Keratinocyte (primary cell): ENCODE results near the gene SIRT7. TPM values are rescaled to one million over a fixed set of nuclear protein-coding genes. Genes with fewer than 3 reads are reported as not detected.

Experiments
- DNase-seq: peaks from one replicate; pipeline ENCODE4 v3.0.0-alpha.2; 2011; ENCODE audit warnings: low read depth, missing footprints, low spot score
- FAIRE-seq: peaks from 2 replicates; lab custom pipeline; 2011; peaks lifted over from hg19 to GRCh38; lab: Jason Lieb, UNC
- H2AFZ ChIP-seq: 2 replicates; pipeline ENCODE4 v1.6.0; 2012; ENCODE audit warnings: low read length, control low read depth, inconsistent platforms; ENCODE audit not compliant: control insufficient read depth
- H3K27ac ChIP-seq: 2 replicates; pipeline ENCODE4 v1.5.1; 2011; ENCODE audit warnings: low read length; ENCODE audit not compliant: control insufficient read depth, insufficient read depth
- H3K27me3 ChIP-seq: 3 replicates; pipeline ENCODE4 v1.6.0; 2011; ENCODE audit warnings: low read length; ENCODE audit not compliant: control insufficient read depth, insufficient read depth; ENCODE audit errors: extremely low read depth
- H3K36me3 ChIP-seq, 2 experiments: 2 replicates in 1 of 2; 3 replicates in 1 of 2; pipeline ENCODE4 v1.5.1; 2011; ENCODE audit warnings: low read length in 2 of 2, mild to moderate bottlenecking in 1 of 2; ENCODE audit not compliant: control insufficient read depth in 2 of 2, insufficient read depth in 2 of 2; ENCODE audit errors: extremely low read depth in 1 of 2
- H3K4me1 ChIP-seq: 3 replicates; pipeline ENCODE4 v1.5.1; 2011; ENCODE audit warnings: low read length; ENCODE audit not compliant: control insufficient read depth, insufficient read depth; ENCODE audit errors: extremely low read depth
- H3K4me2 ChIP-seq: 3 replicates; pipeline ENCODE4 v1.6.0; 2011; ENCODE audit warnings: low read depth, low read length; ENCODE audit not compliant: control insufficient read depth, insufficient read depth; ENCODE audit errors: extremely low read depth
- H3K4me3 ChIP-seq, 3 experiments: fragments of 200-600 bp in 1 of 3; sonication (generic) in 1 of 3; 2 replicates in 2 of 3; 3 replicates in 1 of 3; pipeline ENCODE4 v1.5.1; 2011 to 2016; ENCODE audit warnings: low read length in 3 of 3, mild to moderate bottlenecking in 3 of 3, control low read depth in 2 of 3, inconsistent platforms in 1 of 3, low read depth in 1 of 3, mixed read lengths in 1 of 3, mixed run types in 1 of 3, moderate library complexity in 1 of 3; ENCODE audit not compliant: control insufficient read depth in 2 of 3, insufficient read depth in 2 of 3; ENCODE audit errors: extremely low read depth in 1 of 3
- H3K79me2 ChIP-seq: 2 replicates; pipeline ENCODE4 v1.6.0; 2012; ENCODE audit warnings: low read length; ENCODE audit not compliant: control insufficient read depth, insufficient read depth
- H3K9ac ChIP-seq: 3 replicates; pipeline ENCODE4 v1.6.0; 2011; ENCODE audit warnings: low read length; ENCODE audit not compliant: control insufficient read depth, insufficient read depth; ENCODE audit errors: extremely low read depth
- H3K9me1 ChIP-seq: 3 replicates; pipeline ENCODE4 v1.6.0; 2011; ENCODE audit warnings: low read length; ENCODE audit not compliant: control insufficient read depth, insufficient read depth; ENCODE audit errors: extremely low read depth
- H3K9me3 ChIP-seq: 2 replicates; pipeline ENCODE4 v1.5.1; 2012; ENCODE audit warnings: low read depth, low read length; ENCODE audit not compliant: control insufficient read depth
- H4K20me1 ChIP-seq: 3 replicates; pipeline ENCODE4 v1.6.0; 2011; ENCODE audit warnings: low read length; ENCODE audit not compliant: control insufficient read depth, insufficient read depth; ENCODE audit errors: extremely low read depth
- CTCF ChIP-seq, 3 experiments: IDR thresholded peaks in 1 of 3; conservative IDR thresholded peaks in 1 of 3; optimal IDR thresholded peaks in 1 of 3; 2 replicates in 2 of 3; 3 replicates in 1 of 3; pipeline versions ENCODE3 to v1.5.1; 2011; ENCODE audit warnings: low read length in 3 of 3, mild to moderate bottlenecking in 3 of 3, moderate library complexity in 2 of 3, control low read depth in 1 of 3, inconsistent platforms in 1 of 3; ENCODE audit not compliant: insufficient read depth in 2 of 3; ENCODE audit errors: extremely low read depth in 1 of 3
- EZH2 ChIP-seq: IDR thresholded peaks from one replicate; pipeline ENCODE4 v1.6.1; 2012; ENCODE audit warnings: inconsistent platforms, mild to moderate bottlenecking, low read length, moderate library complexity
- dilution Hi-C: fragments of 300-500 bp; cut with MboI; formaldehyde crosslinking; loops from one replicate; pipeline ENCODE4 v1.7.0; 2020; ENCODE audit warnings: low sequenced_read_pairs; ENCODE audit not compliant: extremely low pct_ligation_motif_present
- polyA plus RNA-seq, 5 experiments: library from polyadenylated mRNA; depleted of rRNA in 3 of 5; stranded (reverse) in 3 of 5; stranded (forward) in 1 of 5; unstranded in 1 of 5; fragments of >200 nt; gene quantifications; 1 replicate in 1 of 5; 2 replicates in 3 of 5; 3 replicates in 1 of 5; pipeline versions ENCODE4 v1.2.1 to v1.2.3, GENCODE V29; 2011 to 2012; ENCODE audit warnings: missing spikeins in 2 of 5, low read depth in 1 of 5, low replicate concordance in 1 of 5

The SIRT7 gene
- polyA plus RNA-seq, 1 donor (not counting 4 experiments of a cell fraction or from before 2014, with no cell fraction given), result 6.9 TPM

DNA sequence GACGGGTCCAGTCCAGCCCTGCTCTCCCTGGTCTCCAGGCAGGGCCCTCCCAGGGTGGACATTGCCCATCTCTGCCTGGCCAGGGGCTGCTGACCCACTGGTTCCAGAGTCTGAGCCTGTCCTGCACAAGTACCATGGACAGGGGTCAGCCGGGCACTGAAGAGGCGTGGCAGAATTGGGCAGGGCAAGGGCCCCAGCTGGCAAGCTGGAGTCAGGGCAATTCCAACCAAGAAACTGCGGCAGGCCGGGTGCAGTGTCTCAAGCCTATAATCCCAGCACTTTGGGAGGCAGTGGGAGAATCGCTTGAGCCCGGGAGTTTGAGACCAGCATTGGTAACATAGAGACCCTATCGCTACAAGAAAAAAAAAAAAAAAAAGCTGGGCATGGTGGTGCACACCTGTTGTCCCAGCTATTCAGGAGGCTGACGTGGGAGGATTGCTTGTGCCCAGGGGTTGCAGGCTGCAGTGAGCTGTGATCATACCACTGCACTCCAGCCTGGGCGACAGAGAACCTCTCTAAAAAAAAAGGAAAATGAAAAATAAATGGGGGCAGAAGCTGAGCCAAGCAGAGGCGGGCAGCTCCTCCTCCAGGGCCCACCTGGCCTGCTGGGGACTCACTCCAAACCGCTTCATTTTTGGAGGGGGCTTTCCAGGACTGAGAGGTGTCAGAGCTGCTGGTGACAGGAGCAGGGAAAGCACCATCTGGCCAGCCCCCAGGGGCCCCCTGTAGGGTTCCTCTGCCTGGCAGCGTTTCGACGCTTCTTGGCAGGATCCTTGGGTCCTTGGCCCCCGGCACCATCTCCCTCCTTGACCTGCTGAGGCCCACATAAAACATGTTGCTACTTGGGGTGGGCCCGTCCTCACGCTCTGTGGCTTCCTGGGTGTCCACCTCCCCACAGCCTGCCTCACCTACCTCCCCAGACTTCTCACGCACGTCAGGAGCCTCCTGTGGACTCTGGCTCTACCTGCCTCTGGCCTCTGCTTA lies 12.5 kb upstream of the SIRT7 start:
- H4K20me1 ChIP-seq, result no peaks in the 10 kb centered on the region
- H3K9me1 ChIP-seq, result no peaks in the 10 kb centered on the region
- no peaks in the 10 kb centered on the region for H3K9me3 ChIP-seq
- TF ChIP-seq EZH2 (no peak), CTCF (optimal IDR thresholded peaks at IDR 0.05 in 1 of 3, IDR thresholded peaks at IDR 0.05 in 1 of 3, conservative IDR thresholded peaks at IDR 0.05 in 1 of 3; ENCODE audit: extremely low read depth in 1 of 3, insufficient read depth in 2 of 3, low read length in 3 of 3) (no peak)
- H3K4me3 ChIP-seq, result no peak overlapping the region
- peaks cover 0 to 2% of the 10 kb centered on the region in 2 experiments for H3K36me3 ChIP-seq
- H3K27ac ChIP-seq, result no peak overlapping the region
- H2AFZ ChIP-seq, result no peak overlapping the region
- no peak overlapping the region for H3K9ac ChIP-seq
- dilution Hi-C loops, result no loop called here
- H3K4me2 ChIP-seq, result no peak overlapping the region
- H3K4me1 ChIP-seq, result peaks cover 14% of the 10 kb centered on the region
- H3K79me2 ChIP-seq, result peaks cover 16% of the 10 kb centered on the region
- no peak for FAIRE-seq
- no peak for DNase-seq
- no peaks in the 10 kb centered on the region for H3K27me3 ChIP-seq

DNA sequence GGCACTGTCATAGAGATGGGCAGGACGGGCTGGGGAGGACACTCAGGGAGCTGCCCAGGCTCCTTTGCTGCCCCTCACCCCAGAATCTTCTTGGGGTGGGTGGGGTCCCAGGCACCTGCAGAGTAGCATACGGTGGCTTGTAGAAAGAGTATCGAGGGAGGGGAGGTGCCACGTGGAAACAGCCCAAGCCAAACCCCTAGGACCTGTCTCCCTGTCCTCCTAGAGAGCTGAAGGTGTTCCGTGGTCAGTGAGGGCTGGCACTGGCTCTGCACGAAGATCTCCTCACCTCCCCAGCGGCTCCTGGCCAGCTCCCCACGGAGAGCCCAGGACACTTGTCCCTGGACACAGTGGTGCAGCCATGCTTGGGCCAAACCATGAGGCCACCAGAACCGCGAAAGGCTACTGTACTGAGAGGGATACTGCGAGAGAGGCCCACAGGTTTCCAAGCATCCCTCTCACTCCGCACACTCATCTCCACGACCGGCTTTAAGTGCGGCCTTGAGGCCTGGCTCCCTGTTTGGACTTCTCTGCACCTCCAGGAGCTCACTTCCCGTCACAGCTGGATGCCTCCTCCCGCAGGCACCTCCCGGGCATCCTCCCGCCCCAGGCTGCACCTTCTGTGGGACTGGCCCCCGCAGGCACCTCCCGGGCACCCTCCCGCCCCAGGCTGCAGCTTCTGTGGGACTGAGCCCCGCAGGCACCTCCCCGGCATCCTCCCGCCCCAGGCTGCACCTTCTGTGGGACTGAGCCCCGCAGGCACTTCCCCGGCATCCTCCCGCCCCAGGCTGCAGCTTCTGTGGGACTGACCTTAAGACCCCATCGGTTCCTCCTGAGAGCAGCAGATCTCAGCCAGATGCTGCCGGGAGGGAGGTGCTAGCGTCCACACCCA lies 11.5 kb upstream of the SIRT7 start:
- TF ChIP-seq EZH2, result no peak
- no peak for TF ChIP-seq CTCF (optimal IDR thresholded peaks at IDR 0.05 in 1 of 3, IDR thresholded peaks at IDR 0.05 in 1 of 3, conservative IDR thresholded peaks at IDR 0.05 in 1 of 3; ENCODE audit: extremely low read depth in 1 of 3, insufficient read depth in 2 of 3, low read length in 3 of 3)
- no peak for DNase-seq
- Histone ChIP-seq H3K27me3 (no peaks in the 10 kb centered on the region), H3K9me3 (no peaks in the 10 kb centered on the region), H3K27ac (no peak overlapping the region), H3K4me2 (no peak overlapping the region), H3K9ac (no peak overlapping the region), H4K20me1 (no peaks in the 10 kb centered on the region), H3K4me1 (peaks cover 20% of the 10 kb centered on the region), H2AFZ (no peak overlapping the region), H3K4me3 (no peak overlapping the region), H3K9me1 (no peaks in the 10 kb centered on the region), H3K36me3 (peaks cover 0 to 2% of the 10 kb centered on the region in 2 experiments), H3K79me2 (peaks cover 25% of the 10 kb centered on the region)
- dilution Hi-C loops, result no loop called here
- no peak for FAIRE-seq
